HepG2 (cell line): ENCODE results near the gene YIF1A. TPM values are rescaled to one million over a fixed set of nuclear protein-coding genes. Genes with fewer than 3 reads are reported as not detected.

Experiments used
- ATAC-seq: fragments of 200-7000 bp; cut with Tn5 transposase; 3 replicates; pipeline ENCODE4 v1.9.1; 2020; ENCODE audit warnings: mild to moderate bottlenecking, moderate library complexity
- BruUV-seq: library from RNA; stranded (reverse); fragments of 400-500 nt; replicated peaks from 2 replicates; lab custom pipeline; 2021; lab: Mats Ljungman, UMichigan
- CTCF ChIA-PET: fragments of 300-600 bp; formaldehyde crosslinking; extraction: SDS; loops from one replicate; lab custom pipeline; 2021; ENCODE audit warnings: low total read pairs, inconsistent platforms, low intra/inter-chr PET ratio; lab: Yijun Ruan, JAX
- POLR2A ChIA-PET: fragments of 350-600 bp; sonication (Branson Sonifier 250); formaldehyde crosslinking; loops from one replicate; lab custom pipeline; 2020; ENCODE audit warnings: antibody characterized with exemption, inconsistent platforms; lab: Yijun Ruan, JAX
- DNase-seq: peaks from one replicate; pipeline ENCODE4 v3.0.0-alpha.2; 2015; ENCODE audit warnings: low spot score
- FAIRE-seq: peaks from 3 replicates; lab custom pipeline; 2011; peaks lifted over from hg19 to GRCh38; lab: Jason Lieb, UNC
- H2AFZ ChIP-seq: one replicate; pipeline ENCODE4 v1.6.1; 2011; ENCODE audit warnings: low read length, inconsistent platforms
- H3K27ac ChIP-seq: fragments of 300-600 bp; 3 replicates; pipeline ENCODE4 v1.8.0; 2011; ENCODE audit warnings: mixed run types, mild to moderate bottlenecking, mixed read lengths, low read length, inconsistent platforms; ENCODE audit not compliant: insufficient read depth; ENCODE audit errors: extremely low read length
- H3K27me3 ChIP-seq, 2 experiments: fragments of 200-600 bp in 1 of 2; 2 replicates in 1 of 2; 3 replicates in 1 of 2; pipeline versions ENCODE4 v1.6.0 to v1.8.0; 2011; ENCODE audit warnings: low read length in 2 of 2, mild to moderate bottlenecking in 2 of 2, moderate library complexity in 2 of 2, inconsistent platforms in 1 of 2; ENCODE audit not compliant: insufficient read depth in 2 of 2, control insufficient read depth in 1 of 2
- H3K36me3 ChIP-seq, 2 experiments: fragments of 200-600 bp in 1 of 2; replicated peaks in 1 of 2; 2 replicates in 1 of 2; 3 replicates in 1 of 2; pipeline versions ENCODE4 v1.5.1 to v1.8.0; 2011; ENCODE audit warnings: low read length in 2 of 2, inconsistent platforms in 1 of 2; ENCODE audit not compliant: insufficient read depth in 2 of 2, control insufficient read depth in 1 of 2
- H3K4me1 ChIP-seq: 2 replicates; pipeline ENCODE4 v1.5.1; 2012; ENCODE audit warnings: low read length, inconsistent platforms; ENCODE audit not compliant: insufficient read depth
- H3K4me2 ChIP-seq: 2 replicates; pipeline ENCODE4 v1.6.0; 2011; ENCODE audit warnings: low read depth, low read length, inconsistent platforms
- H3K4me3 ChIP-seq, 3 experiments: fragments of 200-600 bp in 1 of 3; sonication (generic), shearing (Covaris generic) in 1 of 3; replicated peaks in 1 of 3; 2 replicates each; pipeline ENCODE4 v1.5.1; 2011 to 2016; ENCODE audit warnings: low read length in 3 of 3, inconsistent platforms in 2 of 3, low read depth in 2 of 3, mild to moderate bottlenecking in 2 of 3, control low read depth in 1 of 3, mixed read lengths in 1 of 3; ENCODE audit not compliant: insufficient read depth in 1 of 3
- H3K79me2 ChIP-seq: one replicate; pipeline ENCODE4 v1.6.1; 2011; ENCODE audit warnings: low read length, inconsistent platforms; ENCODE audit not compliant: insufficient read depth
- H3K9ac ChIP-seq: 2 replicates; pipeline ENCODE4 v1.6.0; 2011; ENCODE audit warnings: mild to moderate bottlenecking, low read depth, low read length, inconsistent platforms; ENCODE audit not compliant: insufficient read depth
- H3K9me3 ChIP-seq: 2 replicates; pipeline ENCODE4 v1.5.1; 2012; ENCODE audit warnings: mild to moderate bottlenecking, low read length
- H4K20me1 ChIP-seq: 2 replicates; pipeline ENCODE4 v1.6.0; 2011; ENCODE audit warnings: inconsistent platforms, mild to moderate bottlenecking, low read length, moderate library complexity; ENCODE audit not compliant: insufficient read depth
- RFXAP ChIP-seq: sonication (generic); formaldehyde crosslinking; IDR thresholded peaks from 2 replicates; pipeline ENCODE4 v1.4.0; 2020; ENCODE audit warnings: missing genetic modification reagents, borderline replicate concordance
- ZNF292 ChIP-seq: sonication (generic); formaldehyde crosslinking; IDR thresholded peaks from 2 replicates; pipeline ENCODE4 v1.8.1; 2022; ENCODE audit warnings: mild to moderate bottlenecking, low read depth, missing genetic modification reagents, borderline replicate concordance
- ZNF326 ChIP-seq: sonication (generic); formaldehyde crosslinking; IDR thresholded peaks from 2 replicates; pipeline ENCODE4 v1.4.0; 2020; ENCODE audit warnings: missing genetic modification reagents, borderline replicate concordance
- ZSCAN20 ChIP-seq: sonication (generic); formaldehyde crosslinking; IDR thresholded peaks from 2 replicates; pipeline ENCODE4 v1.4.0; 2020; ENCODE audit warnings: missing genetic modification reagents, mild to moderate bottlenecking, borderline replicate concordance
- WGBS: methylation state at CpG from one replicate; pipeline ENCODE4 v1.1.6; 2017; ENCODE audit warnings: low lambda C conversion rate; 5-methylcytosine and 5-hydroxymethylcytosine counted together
- in situ Hi-C: cut with HindIII; loops from 2 replicates; pipeline ENCODE4 v1.10.0; 2017; ENCODE audit warnings: low pct_unique_long_range_greater_than_20kb; ENCODE audit not compliant: extremely low pct_ligation_motif_present
- intact Hi-C: fragments of 100-400 bp; cut with micrococcal nuclease; formaldehyde crosslinking; loops from one replicate; pipeline ENCODE4 v1.10.0; 2022; ENCODE audit not compliant: unreplicated experiment
- polyA plus RNA-seq, 8 experiments: library from polyadenylated mRNA; depleted of rRNA in 3 of 8; stranded (reverse) in 7 of 8; unstranded in 1 of 8; fragments of >200 nt; fragmentation: Illumina TruSeq in 4 of 8; extraction: Trizol in 4 of 8; gene quantifications; 2 replicates each; pipeline versions ENCODE4 v1.2.1 to v1.2.3, GENCODE V29; 2011 to 2016; ENCODE audit warnings: low read depth in 4 of 8, missing spikeins in 1 of 8, mixed read lengths in 1 of 8; ENCODE audit not compliant: insufficient read depth in 1 of 8
- total RNA-seq, 5 experiments: library from RNA; depleted of rRNA; stranded (reverse); fragments of >200 nt; fragmentation: Illumina TruSeq; extraction: Trizol; gene quantifications; 2 replicates each; pipeline ENCODE4 v1.2.3, GENCODE V29; 2016; ENCODE audit warnings: low read depth in 1 of 5
- TF ChIP-seq, protein P1 (sequence below): sonication (generic); formaldehyde crosslinking; IDR thresholded peaks from 2 replicates; pipeline ENCODE4 v1.8.0; 2022; ENCODE audit warnings: missing genetic modification reagents, mild to moderate bottlenecking, borderline replicate concordance
- TF ChIP-seq, protein P2 (sequence below): sonication (generic); formaldehyde crosslinking; IDR thresholded peaks from 2 replicates; pipeline ENCODE4 v1.5.1; 2020; ENCODE audit warnings: mild to moderate bottlenecking, missing genetic modification reagents, borderline replicate concordance
- TF ChIP-seq, protein P3 (sequence below): sonication (generic); formaldehyde crosslinking; IDR thresholded peaks from 2 replicates; pipeline ENCODE4 v1.4.0; 2020; ENCODE audit warnings: missing genetic modification reagents, borderline replicate concordance

The YIF1A gene
- total and polyA plus RNA-seq, 2 of the 13 experiments (the other 11 are each of a cell fraction or from before 2014, with no cell fraction given) = 133 to 145 TPM

DNA sequence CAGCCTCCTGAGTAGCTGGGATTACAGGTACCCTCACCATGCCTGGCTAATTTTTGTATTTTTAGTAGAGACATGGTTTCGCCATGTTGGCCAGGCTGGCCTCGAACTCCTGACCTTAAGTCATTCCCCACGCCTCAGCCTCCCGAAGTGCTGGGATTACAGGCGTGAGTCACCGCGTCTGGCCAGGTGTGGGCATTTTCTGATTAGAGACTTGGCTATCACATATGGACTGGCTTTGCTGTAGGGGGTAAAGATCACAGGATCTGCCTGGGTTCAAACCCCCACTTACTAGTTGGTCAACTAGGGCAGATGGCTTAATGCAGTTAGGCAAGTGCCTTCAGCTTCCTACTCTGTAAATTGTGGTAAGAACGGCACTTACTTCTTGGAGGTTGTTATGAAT lies 21.4 kb upstream of the YIF1A start:
- DNase-seq (no peak), FAIRE-seq (no peak), ATAC-seq (no peak)
- Histone ChIP-seq H4K20me1 (no peaks in the 10 kb centered on the region), H3K79me2 (no peaks in the 10 kb centered on the region), H3K4me2 (no peak overlapping the region), H3K27ac (no peak overlapping the region), H3K27me3 (peaks cover under 1 to 7% of the 10 kb centered on the region in 2 experiments; a peak in 1 of 5 replicates), H2AFZ (no peak overlapping the region), H3K4me3 (no peak overlapping the region), H3K9me3 (no peaks in the 10 kb centered on the region), H3K36me3 (no peaks in the 10 kb centered on the region), H3K4me1 (peaks cover 36% of the 10 kb centered on the region), H3K9ac (no peak overlapping the region)
- TF ChIP-seq, protein P1, sequence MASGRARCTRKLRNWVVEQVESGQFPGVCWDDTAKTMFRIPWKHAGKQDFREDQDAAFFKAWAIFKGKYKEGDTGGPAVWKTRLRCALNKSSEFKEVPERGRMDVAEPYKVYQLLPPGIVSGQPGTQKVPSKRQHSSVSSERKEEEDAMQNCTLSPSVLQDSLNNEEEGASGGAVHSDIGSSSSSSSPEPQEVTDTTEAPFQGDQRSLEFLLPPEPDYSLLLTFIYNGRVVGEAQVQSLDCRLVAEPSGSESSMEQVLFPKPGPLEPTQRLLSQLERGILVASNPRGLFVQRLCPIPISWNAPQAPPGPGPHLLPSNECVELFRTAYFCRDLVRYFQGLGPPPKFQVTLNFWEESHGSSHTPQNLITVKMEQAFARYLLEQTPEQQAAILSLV = no peak
- TF ChIP-seq, protein P2, sequence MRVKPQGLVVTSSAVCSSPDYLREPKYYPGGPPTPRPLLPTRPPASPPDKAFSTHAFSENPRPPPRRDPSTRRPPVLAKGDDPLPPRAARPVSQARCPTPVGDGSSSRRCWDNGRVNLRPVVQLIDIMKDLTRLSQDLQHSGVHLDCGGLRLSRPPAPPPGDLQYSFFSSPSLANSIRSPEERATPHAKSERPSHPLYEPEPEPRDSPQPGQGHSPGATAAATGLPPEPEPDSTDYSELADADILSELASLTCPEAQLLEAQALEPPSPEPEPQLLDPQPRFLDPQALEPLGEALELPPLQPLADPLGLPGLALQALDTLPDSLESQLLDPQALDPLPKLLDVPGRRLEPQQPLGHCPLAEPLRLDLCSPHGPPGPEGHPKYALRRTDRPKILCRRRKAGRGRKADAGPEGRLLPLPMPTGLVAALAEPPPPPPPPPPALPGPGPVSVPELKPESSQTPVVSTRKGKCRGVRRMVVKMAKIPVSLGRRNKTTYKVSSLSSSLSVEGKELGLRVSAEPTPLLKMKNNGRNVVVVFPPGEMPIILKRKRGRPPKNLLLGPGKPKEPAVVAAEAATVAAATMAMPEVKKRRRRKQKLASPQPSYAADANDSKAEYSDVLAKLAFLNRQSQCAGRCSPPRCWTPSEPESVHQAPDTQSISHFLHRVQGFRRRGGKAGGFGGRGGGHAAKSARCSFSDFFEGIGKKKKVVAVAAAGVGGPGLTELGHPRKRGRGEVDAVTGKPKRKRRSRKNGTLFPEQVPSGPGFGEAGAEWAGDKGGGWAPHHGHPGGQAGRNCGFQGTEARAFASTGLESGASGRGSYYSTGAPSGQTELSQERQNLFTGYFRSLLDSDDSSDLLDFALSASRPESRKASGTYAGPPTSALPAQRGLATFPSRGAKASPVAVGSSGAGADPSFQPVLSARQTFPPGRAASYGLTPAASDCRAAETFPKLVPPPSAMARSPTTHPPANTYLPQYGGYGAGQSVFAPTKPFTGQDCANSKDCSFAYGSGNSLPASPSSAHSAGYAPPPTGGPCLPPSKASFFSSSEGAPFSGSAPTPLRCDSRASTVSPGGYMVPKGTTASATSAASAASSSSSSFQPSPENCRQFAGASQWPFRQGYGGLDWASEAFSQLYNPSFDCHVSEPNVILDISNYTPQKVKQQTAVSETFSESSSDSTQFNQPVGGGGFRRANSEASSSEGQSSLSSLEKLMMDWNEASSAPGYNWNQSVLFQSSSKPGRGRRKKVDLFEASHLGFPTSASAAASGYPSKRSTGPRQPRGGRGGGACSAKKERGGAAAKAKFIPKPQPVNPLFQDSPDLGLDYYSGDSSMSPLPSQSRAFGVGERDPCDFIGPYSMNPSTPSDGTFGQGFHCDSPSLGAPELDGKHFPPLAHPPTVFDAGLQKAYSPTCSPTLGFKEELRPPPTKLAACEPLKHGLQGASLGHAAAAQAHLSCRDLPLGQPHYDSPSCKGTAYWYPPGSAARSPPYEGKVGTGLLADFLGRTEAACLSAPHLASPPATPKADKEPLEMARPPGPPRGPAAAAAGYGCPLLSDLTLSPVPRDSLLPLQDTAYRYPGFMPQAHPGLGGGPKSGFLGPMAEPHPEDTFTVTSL (CRISPR knock-in tag) = no peak
- no peak for TF ChIP-seq ZNF292 (CRISPR knock-in tag)
- TF ChIP-seq, protein P3, sequence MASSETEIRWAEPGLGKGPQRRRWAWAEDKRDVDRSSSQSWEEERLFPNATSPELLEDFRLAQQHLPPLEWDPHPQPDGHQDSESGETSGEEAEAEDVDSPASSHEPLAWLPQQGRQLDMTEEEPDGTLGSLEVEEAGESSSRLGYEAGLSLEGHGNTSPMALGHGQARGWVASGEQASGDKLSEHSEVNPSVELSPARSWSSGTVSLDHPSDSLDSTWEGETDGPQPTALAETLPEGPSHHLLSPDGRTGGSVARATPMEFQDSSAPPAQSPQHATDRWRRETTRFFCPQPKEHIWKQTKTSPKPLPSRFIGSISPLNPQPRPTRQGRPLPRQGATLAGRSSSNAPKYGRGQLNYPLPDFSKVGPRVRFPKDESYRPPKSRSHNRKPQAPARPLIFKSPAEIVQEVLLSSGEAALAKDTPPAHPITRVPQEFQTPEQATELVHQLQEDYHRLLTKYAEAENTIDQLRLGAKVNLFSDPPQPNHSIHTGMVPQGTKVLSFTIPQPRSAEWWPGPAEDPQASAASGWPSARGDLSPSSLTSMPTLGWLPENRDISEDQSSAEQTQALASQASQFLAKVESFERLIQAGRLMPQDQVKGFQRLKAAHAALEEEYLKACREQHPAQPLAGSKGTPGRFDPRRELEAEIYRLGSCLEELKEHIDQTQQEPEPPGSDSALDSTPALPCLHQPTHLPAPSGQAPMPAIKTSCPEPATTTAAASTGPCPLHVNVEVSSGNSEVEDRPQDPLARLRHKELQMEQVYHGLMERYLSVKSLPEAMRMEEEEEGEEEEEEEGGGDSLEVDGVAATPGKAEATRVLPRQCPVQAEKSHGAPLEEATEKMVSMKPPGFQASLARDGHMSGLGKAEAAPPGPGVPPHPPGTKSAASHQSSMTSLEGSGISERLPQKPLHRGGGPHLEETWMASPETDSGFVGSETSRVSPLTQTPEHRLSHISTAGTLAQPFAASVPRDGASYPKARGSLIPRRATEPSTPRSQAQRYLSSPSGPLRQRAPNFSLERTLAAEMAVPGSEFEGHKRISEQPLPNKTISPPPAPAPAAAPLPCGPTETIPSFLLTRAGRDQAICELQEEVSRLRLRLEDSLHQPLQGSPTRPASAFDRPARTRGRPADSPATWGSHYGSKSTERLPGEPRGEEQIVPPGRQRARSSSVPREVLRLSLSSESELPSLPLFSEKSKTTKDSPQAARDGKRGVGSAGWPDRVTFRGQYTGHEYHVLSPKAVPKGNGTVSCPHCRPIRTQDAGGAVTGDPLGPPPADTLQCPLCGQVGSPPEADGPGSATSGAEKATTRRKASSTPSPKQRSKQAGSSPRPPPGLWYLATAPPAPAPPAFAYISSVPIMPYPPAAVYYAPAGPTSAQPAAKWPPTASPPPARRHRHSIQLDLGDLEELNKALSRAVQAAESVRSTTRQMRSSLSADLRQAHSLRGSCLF (CRISPR knock-in tag) = no peak
- TF ChIP-seq ZNF326 = no peak
- TF ChIP-seq RFXAP (CRISPR knock-in tag) = no peak
- TF ChIP-seq ZSCAN20 = no peak
- WGBS = 58% methylated on average over 8 of the region's 8 CpGs
- ChIA-PET POLR2A (interaction anchor here (2.9 to 5.2 kb wide), 3 partner anchors 10 to 23 kb away, joined by 10 to 121 read pairs (median 35); partner anchors contain the start of gene YIF1A), CTCF (interaction anchor here (4.2 kb wide), 1 partner anchor 26 kb away, joined by 32 read pairs; the partner anchor contains the start of gene RIN1)
- BruUV-seq = no TSS peak
- intact Hi-C loops = loop anchor here (10.0 kb wide), 1 partner anchor 74 kb away; no protein-coding TSS in a partner anchor
- in situ Hi-C loops = no loop called here
